Measurements from ENCODE around the gene OR10A5. TPM values are rescaled to one million over a fixed set of nuclear protein-coding genes. Genes with fewer than 3 reads are reported as not detected.

Gene OR10A5
- total and polyA plus RNA-seq, 2 donors (not counting 1 experiment from before 2014, with no cell fraction given), result not detected

DNA sequence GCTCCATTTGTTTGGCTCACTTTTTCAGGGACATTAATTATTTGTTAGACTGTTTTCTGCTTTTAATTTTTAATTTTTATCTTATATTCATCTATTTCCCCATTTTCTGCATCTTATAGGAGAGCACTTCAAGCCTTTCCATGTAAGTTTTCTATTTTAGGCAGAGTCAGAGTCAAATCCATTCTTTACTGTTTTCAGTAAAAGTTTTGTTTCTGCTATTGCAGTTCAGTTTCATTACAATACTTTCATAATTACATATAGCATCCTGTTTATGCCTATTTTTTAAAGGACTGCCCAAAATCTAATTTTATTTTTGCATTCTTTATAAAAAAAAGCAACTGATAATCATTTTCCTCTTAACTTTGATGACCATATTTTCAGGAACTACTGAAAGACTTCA is 3.8 kb upstream of the OR10A5 start:
- no peaks in the 10 kb centered on the region for H3K9me3 ChIP-seq (ENCODE audit: control insufficient read depth, insufficient read depth, low read depth, low read length)

DNA sequence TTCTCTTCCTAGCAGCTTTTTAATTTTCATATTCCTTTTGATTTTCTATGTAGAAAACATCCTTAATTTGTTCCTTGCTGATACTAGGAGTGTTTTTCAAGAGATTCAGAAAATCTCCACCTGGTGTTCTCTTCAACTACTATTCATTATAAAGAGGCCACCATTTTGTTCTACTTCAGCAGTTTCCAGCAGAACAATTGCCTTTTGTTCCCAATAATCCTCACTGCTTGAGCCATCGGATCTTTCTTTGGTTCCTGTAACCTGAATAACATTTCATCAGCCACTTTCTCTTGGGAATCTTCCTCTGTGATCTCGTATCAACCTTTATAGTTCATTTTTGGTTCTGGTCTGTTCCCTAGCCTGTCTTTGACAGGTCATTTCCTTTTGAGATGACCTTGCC is 1.8 kb upstream of the OR10A5 start:
- H3K9me3 ChIP-seq (ENCODE audit: control insufficient read depth, insufficient read depth, low read depth, low read length), result no peaks in the 10 kb centered on the region
- H2AFZ ChIP-seq (ENCODE audit: low read length), result no peak overlapping the region
- no peaks in the 10 kb centered on the region for H3K27me3 ChIP-seq (ENCODE audit: control insufficient read depth, insufficient read depth, low read length)
- no peak overlapping the region for H3K9ac ChIP-seq (ENCODE audit: insufficient read depth, low read length)
- TF ChIP-seq EZH2 (IDR thresholded peaks at IDR 0.05; ENCODE audit: low read length, missing control alignments), result no peak
- TF ChIP-seq, protein P1, sequence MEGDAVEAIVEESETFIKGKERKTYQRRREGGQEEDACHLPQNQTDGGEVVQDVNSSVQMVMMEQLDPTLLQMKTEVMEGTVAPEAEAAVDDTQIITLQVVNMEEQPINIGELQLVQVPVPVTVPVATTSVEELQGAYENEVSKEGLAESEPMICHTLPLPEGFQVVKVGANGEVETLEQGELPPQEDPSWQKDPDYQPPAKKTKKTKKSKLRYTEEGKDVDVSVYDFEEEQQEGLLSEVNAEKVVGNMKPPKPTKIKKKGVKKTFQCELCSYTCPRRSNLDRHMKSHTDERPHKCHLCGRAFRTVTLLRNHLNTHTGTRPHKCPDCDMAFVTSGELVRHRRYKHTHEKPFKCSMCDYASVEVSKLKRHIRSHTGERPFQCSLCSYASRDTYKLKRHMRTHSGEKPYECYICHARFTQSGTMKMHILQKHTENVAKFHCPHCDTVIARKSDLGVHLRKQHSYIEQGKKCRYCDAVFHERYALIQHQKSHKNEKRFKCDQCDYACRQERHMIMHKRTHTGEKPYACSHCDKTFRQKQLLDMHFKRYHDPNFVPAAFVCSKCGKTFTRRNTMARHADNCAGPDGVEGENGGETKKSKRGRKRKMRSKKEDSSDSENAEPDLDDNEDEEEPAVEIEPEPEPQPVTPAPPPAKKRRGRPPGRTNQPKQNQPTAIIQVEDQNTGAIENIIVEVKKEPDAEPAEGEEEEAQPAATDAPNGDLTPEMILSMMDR (conservative IDR thresholded peaks at IDR 0.05 in 1 of 2, IDR thresholded peaks at IDR 0.05 in 1 of 2; ENCODE audit: low read depth in 1 of 2, low read length in 2 of 2), result no peak
- H3K27ac ChIP-seq (ENCODE audit: insufficient read depth, low read length), result no peak overlapping the region
- no peaks in the 10 kb centered on the region for H3K79me2 ChIP-seq (ENCODE audit: control insufficient read depth, insufficient read depth, low read length)
- H4K20me1 ChIP-seq (ENCODE audit: control insufficient read depth, extremely low read depth, insufficient read depth, low read length), result no peaks in the 10 kb centered on the region
- H3K36me3 ChIP-seq (ENCODE audit: control insufficient read depth, insufficient read depth, low read length), result no peaks in the 10 kb centered on the region
- no peak overlapping the region for H3K4me3 ChIP-seq (replicated peaks in 1 of 4; ENCODE audit: control extremely low read depth in 1 of 4, insufficient read depth in 1 of 4, low read depth in 3 of 4, low read length in 4 of 4)
- H3K4me1 ChIP-seq (ENCODE audit: control insufficient read depth, extremely low read depth, insufficient read depth, low read length), result no peaks in the 10 kb centered on the region
- no peak overlapping the region for H3K4me2 ChIP-seq (ENCODE audit: extremely low read depth, insufficient read depth, low read length)
- no peak for DNase-seq (ENCODE audit: low read depth in 2 of 2)

More for the DNA sequence above, 3.8 kb upstream of the OR10A5 start:
- Histone ChIP-seq H3K4me2 (ENCODE audit: extremely low read depth, insufficient read depth, low read length) (no peak overlapping the region), H3K79me2 (ENCODE audit: control insufficient read depth, insufficient read depth, low read length) (no peaks in the 10 kb centered on the region), H4K20me1 (ENCODE audit: control insufficient read depth, extremely low read depth, insufficient read depth, low read length) (no peaks in the 10 kb centered on the region), H3K36me3 (ENCODE audit: control insufficient read depth, insufficient read depth, low read length) (no peaks in the 10 kb centered on the region), H3K4me3 (replicated peaks in 1 of 4; ENCODE audit: control extremely low read depth in 1 of 4, insufficient read depth in 1 of 4, low read depth in 3 of 4, low read length in 4 of 4) (no peak overlapping the region), H2AFZ (ENCODE audit: low read length) (no peak overlapping the region), H3K27me3 (ENCODE audit: control insufficient read depth, insufficient read depth, low read length) (no peaks in the 10 kb centered on the region), H3K27ac (ENCODE audit: insufficient read depth, low read length) (no peak overlapping the region), H3K4me1 (ENCODE audit: control insufficient read depth, extremely low read depth, insufficient read depth, low read length) (no peaks in the 10 kb centered on the region), H3K9ac (ENCODE audit: insufficient read depth, low read length) (no peak overlapping the region)
- no peak for DNase-seq (ENCODE audit: low read depth in 2 of 2)
- TF ChIP-seq EZH2 (IDR thresholded peaks at IDR 0.05; ENCODE audit: low read length, missing control alignments), result no peak
- TF ChIP-seq, protein P1 (conservative IDR thresholded peaks at IDR 0.05 in 1 of 2, IDR thresholded peaks at IDR 0.05 in 1 of 2; ENCODE audit: low read depth in 1 of 2, low read length in 2 of 2), result no peak

DNA sequence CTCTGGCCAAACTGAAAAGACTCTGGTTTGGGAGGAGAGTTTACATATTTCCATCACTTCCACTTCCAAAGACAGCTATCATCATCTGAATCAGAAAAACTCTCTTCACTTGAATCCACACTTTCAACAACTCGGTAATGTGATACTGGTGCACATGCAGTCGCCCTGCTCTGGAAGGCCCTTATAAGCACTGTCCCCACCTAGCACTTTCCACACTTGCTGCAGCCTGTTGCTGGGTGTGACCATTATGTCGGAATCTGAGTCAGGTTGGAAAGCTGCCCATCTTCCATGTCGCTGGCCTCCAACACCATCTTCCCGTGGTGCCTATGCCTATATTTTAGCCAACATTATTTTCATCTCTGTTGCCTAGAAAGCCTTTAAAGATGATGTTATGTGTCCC is 1.1 kb upstream of the OR10A5 start:
- H3K4me3 ChIP-seq (replicated peaks in 1 of 4; ENCODE audit: control extremely low read depth in 1 of 4, insufficient read depth in 1 of 4, low read depth in 3 of 4, low read length in 4 of 4), result no peak overlapping the region
- TF ChIP-seq EZH2 (IDR thresholded peaks at IDR 0.05; ENCODE audit: low read length, missing control alignments), result no peak
- TF ChIP-seq, protein P1 (conservative IDR thresholded peaks at IDR 0.05 in 1 of 2, IDR thresholded peaks at IDR 0.05 in 1 of 2; ENCODE audit: low read depth in 1 of 2, low read length in 2 of 2), result no peak
- H3K9me3 ChIP-seq (ENCODE audit: control insufficient read depth, insufficient read depth, low read depth, low read length), result no peaks in the 10 kb centered on the region
- no peaks in the 10 kb centered on the region for H3K27me3 ChIP-seq (ENCODE audit: control insufficient read depth, insufficient read depth, low read length)
- H3K36me3 ChIP-seq (ENCODE audit: control insufficient read depth, insufficient read depth, low read length), result no peaks in the 10 kb centered on the region
- H2AFZ ChIP-seq (ENCODE audit: low read length), result no peak overlapping the region
- no peaks in the 10 kb centered on the region for H4K20me1 ChIP-seq (ENCODE audit: control insufficient read depth, extremely low read depth, insufficient read depth, low read length)
- no peak overlapping the region for H3K9ac ChIP-seq (ENCODE audit: insufficient read depth, low read length)
- H3K4me2 ChIP-seq (ENCODE audit: extremely low read depth, insufficient read depth, low read length), result no peak overlapping the region
- DNase-seq (ENCODE audit: low read depth in 2 of 2), result no peak
- no peaks in the 10 kb centered on the region for H3K4me1 ChIP-seq (ENCODE audit: control insufficient read depth, extremely low read depth, insufficient read depth, low read length)
- H3K27ac ChIP-seq (ENCODE audit: insufficient read depth, low read length), result no peak overlapping the region
- H3K79me2 ChIP-seq (ENCODE audit: control insufficient read depth, insufficient read depth, low read length), result no peaks in the 10 kb centered on the region

All from fibroblast of lung (primary cell).